Endothelial cell of umbilical vein (primary cell): ENCODE measurements around the gene ETHE1. TPM values are rescaled to one million over a fixed set of nuclear protein-coding genes. Genes with fewer than 3 reads are reported as not detected.

Experiments
- BruUV-seq: library from RNA; stranded (reverse); fragments of 400-500 nt; replicated peaks from 2 replicates; lab custom pipeline; 2021; lab: Mats Ljungman, UMichigan
- CTCF ChIA-PET: fragments of 300-600, 350-600 bp; sonication (Branson Sonifier 250); formaldehyde crosslinking; loops from one replicate; lab custom pipeline; 2021; ENCODE audit warnings: antibody characterized with exemption, inconsistent platforms; lab: Charles Lee
- POLR2A ChIA-PET: fragments of 300-600, 350-600 bp; sonication (Branson Sonifier 250); formaldehyde crosslinking; loops from one replicate; lab custom pipeline; 2021; ENCODE audit warnings: antibody characterized with exemption, inconsistent platforms; lab: Charles Lee
- DNase-seq: peaks from one replicate; pipeline ENCODE4 v3.0.0-alpha.2; 2011; ENCODE audit warnings: low read depth, low spot score
- FAIRE-seq: peaks from 2 replicates; lab custom pipeline; 2011; peaks lifted over from hg19 to GRCh38; lab: Jason Lieb, UNC
- H2AFZ ChIP-seq: 2 replicates; pipeline ENCODE4 v1.6.0; 2012; ENCODE audit warnings: low read depth, low read length, control low read depth, inconsistent platforms
- H3K27ac ChIP-seq: 2 replicates; pipeline ENCODE4 v1.5.1; 2011; ENCODE audit warnings: low read depth, mild to moderate bottlenecking, control low read depth, low read length, moderate library complexity; ENCODE audit not compliant: insufficient read depth
- H3K27me3 ChIP-seq, 2 experiments: 2 replicates each; pipeline versions ENCODE4 v1.6.0 to v1.6.1; 2011; ENCODE audit warnings: low read length in 2 of 2, mixed read lengths in 1 of 2; ENCODE audit not compliant: control insufficient read depth in 2 of 2, insufficient read depth in 2 of 2
- H3K36me3 ChIP-seq, 2 experiments: 2 replicates in 1 of 2; 3 replicates in 1 of 2; pipeline ENCODE4 v1.5.1; 2011; ENCODE audit warnings: low read length in 2 of 2, mild to moderate bottlenecking in 1 of 2, moderate library complexity in 1 of 2; ENCODE audit not compliant: control insufficient read depth in 2 of 2, insufficient read depth in 2 of 2; ENCODE audit errors: extremely low read depth in 1 of 2
- H3K4me1 ChIP-seq: 3 replicates; pipeline ENCODE4 v1.5.1; 2011; ENCODE audit warnings: mild to moderate bottlenecking, low read length; ENCODE audit not compliant: control insufficient read depth, insufficient read depth; ENCODE audit errors: extremely low read depth
- H3K4me2 ChIP-seq: 2 replicates; pipeline ENCODE4 v1.6.1; 2011; ENCODE audit warnings: low read length, control low read depth, mixed read lengths; ENCODE audit not compliant: insufficient read depth
- H3K4me3 ChIP-seq, 3 experiments: fragments of 200-600 bp in 1 of 3; sonication (generic), shearing (Covaris generic) in 1 of 3; replicated peaks in 1 of 3; 2 replicates each; pipeline ENCODE4 v1.5.1; 2011 to 2016; ENCODE audit warnings: control low read depth in 3 of 3, low read length in 3 of 3, mild to moderate bottlenecking in 2 of 3, inconsistent platforms in 1 of 3, low read depth in 1 of 3, moderate library complexity in 1 of 3; ENCODE audit not compliant: insufficient read depth in 1 of 3
- H3K79me2 ChIP-seq: 2 replicates; pipeline ENCODE4 v1.6.0; 2012; ENCODE audit warnings: low read length, inconsistent platforms; ENCODE audit not compliant: control insufficient read depth, insufficient read depth
- H3K9ac ChIP-seq: replicated peaks from 2 replicates; pipeline ENCODE3; 2011; ENCODE audit warnings: low read length, control low read depth; ENCODE audit not compliant: insufficient read depth; ENCODE audit errors: extremely low read depth
- H3K9me1 ChIP-seq: replicated peaks from 3 replicates; pipeline ENCODE4 v1.6.0; 2011; ENCODE audit warnings: mild to moderate bottlenecking, low read length; ENCODE audit not compliant: control insufficient read depth, insufficient read depth; ENCODE audit errors: extremely low read depth
- H3K9me3 ChIP-seq: replicated peaks from 2 replicates; pipeline ENCODE4 v1.5.1; 2012; ENCODE audit warnings: low read length, inconsistent platforms; ENCODE audit not compliant: control insufficient read depth, insufficient read depth
- H4K20me1 ChIP-seq: replicated peaks from 2 replicates; pipeline ENCODE3; 2011; ENCODE audit warnings: mild to moderate bottlenecking, low read length; ENCODE audit not compliant: control insufficient read depth, insufficient read depth; ENCODE audit errors: extremely low read depth
- EZH2 ChIP-seq: IDR thresholded peaks from 2 replicates; pipeline ENCODE4 v1.6.1; 2012; ENCODE audit warnings: borderline replicate concordance, low read depth, mild to moderate bottlenecking, moderate library complexity, low read length, inconsistent platforms; ENCODE audit not compliant: severe bottlenecking
- FOS ChIP-seq: IDR thresholded peaks from 2 replicates; pipeline ENCODE4 v1.6.1; 2011; ENCODE audit warnings: mild to moderate bottlenecking, low read length, moderate library complexity, borderline replicate concordance; ENCODE audit not compliant: insufficient read depth
- GATA2 ChIP-seq: IDR thresholded peaks from 2 replicates; pipeline ENCODE4 v1.7.0; 2011; ENCODE audit warnings: low read depth, mild to moderate bottlenecking, moderate library complexity, mixed read lengths, low read length; ENCODE audit not compliant: insufficient read length, insufficient read depth
- JUN ChIP-seq: IDR thresholded peaks from 2 replicates; pipeline ENCODE4 v1.6.1; 2011; ENCODE audit warnings: borderline replicate concordance, low read depth; ENCODE audit not compliant: insufficient read length, insufficient read depth
- MYC ChIP-seq: IDR thresholded peaks from one replicate; pipeline ENCODE4 v1.6.1; 2011; ENCODE audit warnings: mild to moderate bottlenecking, low read depth, low read length
- POLR2A ChIP-seq: IDR thresholded peaks from 2 replicates; pipeline ENCODE4 v1.6.1; 2012; ENCODE audit warnings: low read depth, mild to moderate bottlenecking, control low read depth, low read length
- POLR2AphosphoS5 ChIP-seq: IDR thresholded peaks from 2 replicates; pipeline ENCODE4 v1.6.1; 2012; ENCODE audit warnings: low read depth, mild to moderate bottlenecking, control low read depth, low read length, moderate library complexity; ENCODE audit not compliant: insufficient read depth
- dilution Hi-C: fragments of 300-500 bp; cut with MboI; formaldehyde crosslinking; loops from one replicate; pipeline ENCODE4 v1.15.0; 2019; ENCODE audit warnings: low sequenced_read_pairs; ENCODE audit not compliant: extremely low pct_ligation_motif_present
- intact Hi-C: fragments of 100-400 bp; cut with micrococcal nuclease; formaldehyde crosslinking; loops from one replicate; pipeline ENCODE4 v1.10.0; 2022
- polyA plus RNA-seq, 4 experiments: library from polyadenylated mRNA; depleted of rRNA in 3 of 4; stranded (reverse) in 3 of 4; unstranded in 1 of 4; fragments of >200 nt; gene quantifications; 2 replicates each; pipeline versions ENCODE4 v1.2.1 to v1.2.3, GENCODE V29; 2011 to 2012; ENCODE audit warnings: missing spikeins in 1 of 4
- total RNA-seq: library from RNA; stranded (reverse); gene quantifications from 2 replicates; pipeline ENCODE4 v1.2.3, GENCODE V29; 2021
- TF ChIP-seq, protein P1 (sequence below), 2 donors: IDR thresholded peaks; 1 replicate in 1 of 2; 2 replicates in 1 of 2; pipeline ENCODE4 v1.5.1; 2011; ENCODE audit warnings: low read length in 2 of 2, mild to moderate bottlenecking in 2 of 2, moderate library complexity in 2 of 2, control low read depth in 1 of 2, inconsistent platforms in 1 of 2, low read depth in 1 of 2; ENCODE audit not compliant: insufficient read depth in 1 of 2; ENCODE audit errors: extremely low read depth in 1 of 2
- TF ChIP-seq, protein P2 (sequence below): IDR thresholded peaks from 2 replicates; pipeline ENCODE4 v1.6.1; 2011; ENCODE audit not compliant: insufficient read depth, insufficient read length

Gene ETHE1
- total and polyA plus RNA-seq, 2 donors (not counting 3 experiments of a cell fraction or from before 2014, with no cell fraction given) = 34.5 to 124 TPM

DNA sequence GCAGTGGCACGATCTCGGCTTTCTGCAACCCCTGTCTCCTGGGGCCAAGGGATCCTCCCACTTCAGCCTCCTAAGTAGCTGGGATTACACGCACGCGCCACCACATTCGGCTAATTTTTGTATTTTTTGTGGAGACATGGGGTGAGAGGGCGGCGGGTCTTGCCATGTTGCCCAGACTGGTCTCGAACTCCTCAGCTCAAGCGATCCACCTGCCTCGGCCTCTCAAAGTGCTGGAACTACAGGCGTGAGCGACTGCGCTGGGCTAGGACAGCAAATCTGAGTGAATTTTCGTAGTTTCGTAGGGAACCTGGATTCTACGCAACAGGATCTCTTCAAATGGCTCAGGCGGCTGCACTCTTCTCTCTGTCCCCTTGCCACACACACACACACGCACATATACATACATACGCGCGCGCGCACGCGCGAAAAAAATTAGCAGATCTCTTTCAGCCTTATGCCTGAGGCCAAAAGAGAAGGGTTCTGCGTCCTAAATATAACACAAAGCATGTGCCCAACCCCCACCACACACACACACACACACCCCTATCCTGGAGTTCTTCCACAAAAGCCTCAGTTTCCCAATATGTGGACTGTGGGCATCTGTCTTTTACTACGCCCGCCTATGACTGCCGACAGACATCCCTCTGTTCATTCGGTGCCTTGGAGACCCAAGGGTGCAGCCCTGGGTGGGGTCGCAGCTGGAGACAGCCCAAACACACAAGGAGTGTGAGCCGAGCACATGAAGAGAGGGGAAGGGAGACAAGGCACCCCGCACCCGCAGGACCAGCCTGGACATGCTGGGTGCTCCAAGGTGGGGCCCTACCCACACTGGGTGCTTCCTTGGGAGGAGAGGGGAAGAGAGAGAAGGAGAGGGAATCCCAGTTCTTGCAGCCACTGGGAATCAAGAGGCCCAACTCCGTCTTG is 49.2 kb upstream of the ETHE1 start:
- DNase-seq (peak; percentile 8), FAIRE-seq (no peak)
- H3K4me3 ChIP-seq = peak overlapping the region in 2 of 3 experiments; percentile 10 to 86
- H3K9me3 ChIP-seq = no peaks in the 10 kb centered on the region
- H3K9ac ChIP-seq = peak overlapping the region; percentile 33
- no TSS peak for BruUV-seq
- no peaks in the 10 kb centered on the region for H3K27me3 ChIP-seq
- peak overlapping the region; percentile 47 for H3K4me2 ChIP-seq
- intact Hi-C loops (loop anchor here (1.0 kb wide), 3 partner anchors 20 to 43 kb away; partner anchors contain the start of genes IRGQ, ZNF428 and ZNF576), dilution Hi-C loops (no loop called here)
- H3K9me1 ChIP-seq = no peaks in the 10 kb centered on the region
- H2AFZ ChIP-seq = peak overlapping the region; percentile 68
- no peaks in the 10 kb centered on the region for H3K79me2 ChIP-seq
- peak overlapping the region; percentile 35 for H3K27ac ChIP-seq
- ChIA-PET POLR2A (interaction anchor here (1.2 kb wide), 1 partner anchor 21 kb away, joined by 3 read pairs; no protein-coding TSS in a partner anchor), CTCF (interaction anchor here (2.9 to 4.2 kb wide), 3 partner anchors 18 to 41 kb away, joined by 11 to 31 read pairs (median 16); no protein-coding TSS in a partner anchor)
- H3K36me3 ChIP-seq = no peaks in the 10 kb centered on the region
- no peak for TF ChIP-seq EZH2
- TF ChIP-seq POLR2A = no peak
- TF ChIP-seq JUN = no peak
- TF ChIP-seq, protein P1, sequence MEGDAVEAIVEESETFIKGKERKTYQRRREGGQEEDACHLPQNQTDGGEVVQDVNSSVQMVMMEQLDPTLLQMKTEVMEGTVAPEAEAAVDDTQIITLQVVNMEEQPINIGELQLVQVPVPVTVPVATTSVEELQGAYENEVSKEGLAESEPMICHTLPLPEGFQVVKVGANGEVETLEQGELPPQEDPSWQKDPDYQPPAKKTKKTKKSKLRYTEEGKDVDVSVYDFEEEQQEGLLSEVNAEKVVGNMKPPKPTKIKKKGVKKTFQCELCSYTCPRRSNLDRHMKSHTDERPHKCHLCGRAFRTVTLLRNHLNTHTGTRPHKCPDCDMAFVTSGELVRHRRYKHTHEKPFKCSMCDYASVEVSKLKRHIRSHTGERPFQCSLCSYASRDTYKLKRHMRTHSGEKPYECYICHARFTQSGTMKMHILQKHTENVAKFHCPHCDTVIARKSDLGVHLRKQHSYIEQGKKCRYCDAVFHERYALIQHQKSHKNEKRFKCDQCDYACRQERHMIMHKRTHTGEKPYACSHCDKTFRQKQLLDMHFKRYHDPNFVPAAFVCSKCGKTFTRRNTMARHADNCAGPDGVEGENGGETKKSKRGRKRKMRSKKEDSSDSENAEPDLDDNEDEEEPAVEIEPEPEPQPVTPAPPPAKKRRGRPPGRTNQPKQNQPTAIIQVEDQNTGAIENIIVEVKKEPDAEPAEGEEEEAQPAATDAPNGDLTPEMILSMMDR (IDR thresholded peaks at IDR 0.05; ENCODE audit: extremely low read depth in 1 of 2, insufficient read depth in 1 of 2, low read depth in 1 of 2, low read length in 2 of 2) = no peak
- TF ChIP-seq MYC = no peak
- no peak for TF ChIP-seq GATA2
- TF ChIP-seq FOS = no peak
- TF ChIP-seq, protein P2, sequence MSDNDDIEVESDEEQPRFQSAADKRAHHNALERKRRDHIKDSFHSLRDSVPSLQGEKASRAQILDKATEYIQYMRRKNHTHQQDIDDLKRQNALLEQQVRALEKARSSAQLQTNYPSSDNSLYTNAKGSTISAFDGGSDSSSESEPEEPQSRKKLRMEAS = no peak
- TF ChIP-seq POLR2AphosphoS5 = no peak
- peaks cover 7% of the 10 kb centered on the region for H3K4me1 ChIP-seq
- no peaks in the 10 kb centered on the region for H4K20me1 ChIP-seq
